NAMALWA (cell line): ENCODE results near the gene GRM7.

Source experiments
- DNase-seq: peaks from one replicate; pipeline ENCODE4 v3.0.0-alpha.2; 2015; ENCODE audit warnings: low spot score

The GRM7 gene

DNA sequence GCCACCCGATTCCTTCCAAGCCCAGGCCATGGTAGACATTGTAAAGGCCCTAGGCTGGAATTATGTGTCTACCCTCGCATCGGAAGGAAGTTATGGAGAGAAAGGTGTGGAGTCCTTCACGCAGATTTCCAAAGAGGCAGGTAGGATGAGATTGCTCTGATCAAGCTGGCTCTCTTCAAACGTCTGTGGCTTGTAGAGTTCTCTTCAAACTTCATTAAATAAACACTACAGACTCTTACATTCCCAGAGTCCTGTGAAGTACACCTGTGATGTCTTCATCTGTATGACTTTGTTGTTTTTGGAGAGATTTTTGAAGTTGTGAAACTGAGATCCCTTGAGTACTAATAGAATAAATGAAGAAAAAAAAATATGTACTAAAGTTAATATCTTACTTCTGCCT lies 285.6 kb downstream of the GRM7 start:
- DNase-seq, result no peak

DNA sequence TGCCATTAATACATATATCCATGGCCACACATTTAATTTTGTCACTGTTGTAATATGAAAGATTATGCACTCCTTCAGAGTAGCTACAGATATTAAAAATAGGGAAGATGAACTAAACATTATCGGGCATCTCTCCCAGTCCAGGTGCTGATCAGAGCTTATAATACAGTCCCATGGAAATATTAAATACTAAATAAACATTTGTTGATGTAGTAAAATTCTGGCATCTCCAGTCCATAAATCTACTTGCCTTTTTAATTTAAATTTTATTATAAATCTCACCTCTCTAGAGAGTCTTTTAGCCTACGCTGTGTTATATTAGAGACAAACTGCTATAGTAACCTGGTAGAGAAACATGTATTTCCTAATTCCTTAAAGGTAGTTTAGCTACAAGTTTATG lies 297.6 kb downstream of the GRM7 start:
- no peak for DNase-seq

DNA sequence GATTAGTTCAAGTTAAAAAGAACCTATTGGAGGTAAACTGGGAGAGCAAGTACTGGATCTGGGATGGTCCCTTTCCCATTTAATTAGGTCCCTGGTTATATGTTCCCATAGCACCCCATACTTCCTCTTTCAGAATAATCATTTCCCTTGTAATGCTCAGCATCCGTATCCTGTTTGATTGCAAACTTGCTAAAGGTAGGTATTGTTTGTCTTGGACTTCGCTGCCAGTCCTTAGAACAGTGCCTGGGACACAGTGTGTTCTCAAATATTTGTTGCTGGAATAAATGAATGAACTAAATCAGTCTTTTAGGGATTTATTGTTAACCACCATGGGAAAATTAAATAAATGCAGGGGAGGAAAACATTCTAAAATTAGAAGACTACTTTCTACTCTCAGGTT lies 299.8 kb downstream of the GRM7 start:
- no peak for DNase-seq

DNA sequence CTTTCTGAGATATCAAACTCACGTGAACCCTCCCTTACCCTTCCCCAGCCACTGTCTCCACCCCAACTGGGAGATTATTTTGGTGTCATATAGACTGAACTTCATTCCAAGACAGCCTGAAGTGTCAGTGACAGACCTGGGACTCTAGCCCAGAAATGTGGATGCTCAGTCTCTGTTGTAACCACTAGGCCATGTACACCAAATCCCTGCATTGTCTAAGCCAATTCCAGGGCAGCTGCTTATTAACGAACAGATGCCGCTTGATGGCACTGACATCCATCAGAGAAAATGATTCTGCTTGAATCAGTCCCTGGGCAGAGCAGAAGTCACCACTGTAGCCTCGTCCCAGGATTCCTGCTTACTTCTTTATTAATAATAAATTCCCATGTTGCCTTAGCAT lies 305.5 kb downstream of the GRM7 start:
- DNase-seq, result no peak

DNA sequence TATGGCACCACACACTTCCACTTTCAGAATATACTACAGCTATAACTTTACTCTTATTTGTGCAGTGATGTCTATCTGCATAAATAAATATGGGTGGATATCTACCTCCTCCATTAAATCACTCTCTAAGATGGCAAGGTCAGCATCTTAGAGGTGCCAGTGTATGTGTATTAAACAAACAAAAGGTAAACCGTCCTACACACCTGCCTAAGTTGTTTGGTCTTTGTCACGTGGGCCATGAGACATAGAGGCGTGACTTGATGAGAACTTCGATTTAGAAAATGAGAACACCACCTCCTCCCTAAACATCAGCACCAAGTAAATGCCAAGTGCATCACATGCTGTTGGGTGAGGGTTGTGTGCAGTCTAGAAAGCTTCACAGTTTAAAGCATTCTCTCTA lies 310.6 kb downstream of the GRM7 start:
- DNase-seq, result no peak

DNA sequence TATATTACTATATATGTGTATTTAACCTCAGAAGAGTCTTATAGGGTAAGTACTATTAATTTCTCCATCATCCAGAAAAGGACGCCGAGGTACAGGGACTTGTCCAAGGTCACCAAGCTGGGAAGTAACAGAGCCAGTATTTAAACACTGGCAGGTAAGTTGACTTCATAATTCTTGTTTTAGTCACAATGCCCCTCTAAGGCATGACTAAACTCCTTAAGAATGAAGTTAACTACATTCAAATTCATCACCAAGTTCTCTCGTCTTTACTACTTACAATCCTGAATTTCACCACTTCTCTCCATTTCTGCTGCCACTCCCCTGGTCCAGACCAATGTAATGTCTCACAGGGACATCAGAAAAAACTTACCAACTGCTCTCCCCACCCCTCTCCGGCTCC lies 312.1 kb downstream of the GRM7 start:
- no peak for DNase-seq

DNA sequence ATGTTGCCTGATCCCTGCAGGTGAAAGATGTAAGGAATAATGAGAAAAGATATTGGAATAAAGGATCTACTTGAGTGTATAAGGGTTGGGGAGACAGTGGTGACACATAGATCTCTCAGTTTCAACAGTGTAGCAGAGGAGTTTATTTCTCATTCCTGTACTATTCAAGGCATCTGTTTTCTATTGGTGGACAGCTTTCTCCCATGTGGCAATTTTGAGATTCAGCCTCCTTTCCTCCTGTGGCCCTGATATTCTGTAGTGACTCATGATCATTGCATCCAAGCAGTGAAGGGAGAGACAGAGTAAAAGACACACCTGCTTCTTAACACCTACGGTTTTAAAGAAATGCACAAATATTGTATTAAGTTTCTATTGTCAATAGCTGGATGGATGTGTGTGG lies 327.6 kb downstream of the GRM7 start:
- DNase-seq, result no peak

DNA sequence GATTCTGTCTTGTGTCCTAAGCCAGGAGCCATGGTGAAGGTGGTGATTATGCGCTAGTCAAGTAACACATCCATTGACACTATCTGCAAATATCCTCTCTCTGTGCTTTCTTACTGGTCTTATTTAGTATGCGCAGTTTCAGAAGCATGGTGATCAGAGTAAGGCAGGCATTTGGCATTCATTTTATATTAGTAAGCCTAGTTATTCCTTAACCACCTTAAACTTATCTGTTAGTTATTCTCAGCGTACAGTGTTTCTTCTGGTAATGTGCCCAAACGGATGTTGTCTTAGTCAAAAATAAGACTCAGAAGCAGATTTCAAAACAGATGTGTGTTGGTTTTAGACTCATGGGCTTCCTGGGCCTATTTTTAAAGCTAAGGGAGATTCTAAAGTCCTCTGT lies 329.2 kb downstream of the GRM7 start:
- DNase-seq, result no peak

DNA sequence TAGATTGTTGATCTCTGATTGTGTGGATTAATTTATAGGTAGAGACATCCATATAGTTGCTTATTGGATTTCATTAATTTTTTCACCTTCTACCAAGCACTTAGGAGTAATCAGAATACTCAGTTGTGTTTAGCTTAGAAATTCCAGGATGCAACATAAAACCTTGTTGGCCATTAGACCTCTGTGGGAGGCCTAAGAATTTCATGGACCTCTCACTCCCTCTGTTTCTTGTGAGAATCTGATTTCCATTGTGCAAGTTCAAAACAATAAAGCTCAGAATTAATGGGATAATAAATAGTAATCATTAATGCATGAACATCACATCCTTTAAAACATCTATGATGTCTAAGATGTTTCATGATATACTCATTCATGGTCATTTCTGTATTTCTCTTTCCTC lies 332.4 kb downstream of the GRM7 start:
- no peak for DNase-seq

DNA sequence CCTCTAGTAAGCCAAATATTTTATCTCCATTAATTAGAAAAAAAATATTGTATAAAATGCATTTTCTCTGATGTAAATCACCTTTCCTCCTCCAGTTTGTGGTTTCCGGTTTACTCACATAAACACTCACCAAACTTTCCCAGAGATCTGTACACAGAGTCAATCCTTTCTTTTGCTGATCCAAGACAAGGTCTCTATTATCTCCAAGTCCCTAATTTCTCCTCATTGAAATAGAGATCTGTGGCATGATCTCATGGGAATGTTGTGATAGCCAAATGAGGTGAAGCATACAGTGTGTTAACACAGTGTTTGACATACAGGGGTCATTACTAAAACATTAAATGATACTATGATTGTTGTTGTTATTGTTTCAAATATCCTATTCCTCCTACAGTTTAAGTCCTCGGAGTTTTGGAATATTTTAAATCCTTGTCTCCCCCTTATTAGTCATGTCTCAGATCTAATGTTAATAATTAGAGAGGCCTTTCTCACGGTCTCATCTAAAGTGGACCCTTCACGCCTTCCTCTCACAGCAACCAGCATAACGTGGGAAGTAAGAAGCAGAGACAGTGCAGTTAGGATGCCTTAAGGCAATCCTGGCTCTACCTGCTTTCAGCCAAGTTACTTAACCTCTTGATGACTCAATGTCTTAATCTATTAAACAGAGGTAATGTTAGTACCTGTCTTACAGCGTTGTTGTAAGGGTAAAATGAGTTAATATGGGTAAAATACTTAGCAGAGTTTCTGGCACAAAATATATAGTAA lies 333.3 kb downstream of the GRM7 start:
- no peak for DNase-seq

DNA sequence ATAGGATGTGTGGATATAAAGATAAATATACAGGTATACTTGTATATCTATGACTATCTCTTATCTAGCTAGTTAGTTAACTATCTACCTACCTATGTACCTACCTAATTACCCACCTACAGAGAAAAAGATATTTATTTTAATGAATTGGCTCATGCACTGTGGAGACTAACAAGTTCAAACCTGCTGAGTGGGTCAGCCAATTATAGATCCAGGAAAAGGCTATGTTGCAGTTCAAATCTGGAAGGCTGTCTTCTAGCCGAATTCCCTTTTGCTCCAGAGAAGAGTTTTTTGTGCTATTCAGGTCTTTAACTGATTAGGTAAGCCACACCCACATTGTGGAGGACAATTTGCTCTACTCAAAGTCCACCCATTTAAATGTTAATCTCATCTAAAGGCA lies 335.0 kb downstream of the GRM7 start:
- no peak for DNase-seq

DNA sequence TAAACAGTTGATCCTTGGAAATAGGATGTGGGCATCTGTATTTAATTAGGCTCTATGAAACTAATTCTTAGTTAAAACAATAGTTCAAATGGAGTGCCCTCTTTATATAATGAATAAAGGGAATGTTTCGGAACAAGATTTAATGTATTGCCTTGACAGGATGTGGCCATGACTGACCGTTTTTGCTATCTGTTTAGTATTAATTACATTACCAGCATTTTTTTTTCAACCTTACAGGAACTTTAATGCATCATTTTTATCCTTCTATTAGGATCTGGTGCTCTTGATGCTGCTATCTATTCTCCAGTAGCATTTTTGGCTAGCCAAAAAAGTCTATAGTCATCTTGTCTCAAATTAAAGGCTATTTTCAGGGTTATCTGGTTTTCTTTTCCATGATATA lies 340.9 kb downstream of the GRM7 start:
- DNase-seq, result no peak

DNA sequence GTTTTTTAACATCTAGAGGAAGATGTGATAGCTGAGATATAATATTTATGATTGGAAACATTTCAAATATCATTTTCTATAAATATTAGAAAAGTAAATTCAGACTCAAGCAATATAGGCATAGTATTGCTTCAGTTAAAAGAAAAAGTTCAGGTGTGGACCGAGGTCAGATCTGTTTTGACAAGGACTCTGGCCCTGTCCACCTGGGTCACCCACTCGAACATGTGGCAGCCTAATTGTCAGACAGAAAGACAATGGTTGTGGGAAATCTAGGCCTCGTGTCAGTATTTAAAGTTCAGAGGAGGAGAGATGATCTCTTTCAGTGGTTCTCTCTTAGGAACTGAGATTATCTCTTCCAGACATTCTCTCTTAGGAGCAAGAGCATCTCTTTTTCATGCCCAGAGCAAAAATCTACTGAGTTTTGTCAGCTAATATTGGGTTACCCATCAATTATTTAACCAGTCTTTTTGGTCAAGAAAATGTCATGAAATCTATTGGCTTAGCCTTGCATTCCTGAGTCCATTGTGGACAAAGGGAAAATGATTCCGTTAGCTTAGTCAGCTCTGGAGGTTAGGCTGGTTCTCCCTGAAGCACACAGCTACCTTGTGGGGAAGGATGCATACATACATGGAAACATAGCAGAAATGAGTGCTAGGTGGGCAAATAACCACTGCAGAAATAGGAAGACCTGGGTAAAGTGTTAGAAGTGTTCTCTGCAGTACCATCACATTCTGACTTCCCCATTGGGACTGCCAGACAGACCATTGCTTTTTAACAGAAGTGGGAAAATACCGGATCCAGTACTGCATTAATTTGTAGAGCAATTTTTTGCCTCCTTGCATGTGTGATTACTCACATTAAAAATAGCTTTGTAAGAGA lies 343.3 kb downstream of the GRM7 start:
- no peak for DNase-seq

DNA sequence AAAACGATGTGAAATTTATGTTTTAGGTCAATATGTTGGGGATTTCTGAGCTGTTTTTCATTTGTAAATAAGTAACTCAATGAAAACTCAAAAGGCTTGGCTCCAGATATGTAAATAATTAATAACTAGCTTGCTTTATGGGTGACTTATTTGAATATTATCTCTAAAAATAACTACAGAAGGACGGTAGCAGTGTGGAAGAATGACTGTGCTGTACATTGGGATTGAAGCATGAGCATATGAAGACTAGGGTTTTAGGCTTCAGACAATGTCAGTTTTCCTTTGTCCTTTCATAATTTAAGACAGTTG lies 343.9 kb downstream of the GRM7 start:
- no peak for DNase-seq

DNA sequence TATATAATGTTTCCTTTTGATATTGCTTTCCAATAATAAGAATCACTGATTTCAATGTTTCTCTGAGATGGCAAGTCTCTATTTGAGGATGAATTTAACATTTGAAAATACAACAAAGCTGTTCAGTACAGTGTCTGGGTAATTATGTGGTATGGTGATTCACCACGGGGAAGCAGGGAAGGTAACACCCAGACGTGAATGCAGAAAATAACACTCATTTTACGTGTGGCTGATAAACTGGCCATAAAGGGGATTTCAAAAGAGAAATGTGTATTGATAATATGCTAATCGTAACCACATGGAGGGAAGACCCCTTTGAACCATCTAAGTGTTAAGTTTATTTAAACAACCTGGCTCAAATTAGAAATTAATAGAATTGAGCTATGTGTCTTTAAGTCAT lies 344.6 kb downstream of the GRM7 start:
- DNase-seq, result no peak

DNA sequence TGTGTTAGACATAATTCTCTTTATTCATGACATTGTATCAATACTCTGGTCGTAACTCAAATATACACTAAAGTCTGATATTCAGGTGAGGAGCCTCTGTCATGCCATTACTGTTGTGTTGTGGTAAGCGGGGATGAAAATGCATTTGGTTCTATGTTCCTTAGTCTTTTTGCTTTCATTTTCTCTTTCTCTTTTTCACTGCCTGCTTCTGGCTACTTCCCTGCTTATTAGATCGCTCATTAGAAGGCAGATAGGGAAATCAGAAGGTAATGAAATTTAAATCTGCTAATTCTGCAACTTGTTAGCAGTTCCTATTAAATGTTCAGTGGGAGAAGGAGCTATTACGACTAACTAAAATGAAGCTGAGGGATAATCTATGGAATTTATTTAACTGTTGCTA lies 345.0 kb downstream of the GRM7 start:
- DNase-seq, result no peak

DNA sequence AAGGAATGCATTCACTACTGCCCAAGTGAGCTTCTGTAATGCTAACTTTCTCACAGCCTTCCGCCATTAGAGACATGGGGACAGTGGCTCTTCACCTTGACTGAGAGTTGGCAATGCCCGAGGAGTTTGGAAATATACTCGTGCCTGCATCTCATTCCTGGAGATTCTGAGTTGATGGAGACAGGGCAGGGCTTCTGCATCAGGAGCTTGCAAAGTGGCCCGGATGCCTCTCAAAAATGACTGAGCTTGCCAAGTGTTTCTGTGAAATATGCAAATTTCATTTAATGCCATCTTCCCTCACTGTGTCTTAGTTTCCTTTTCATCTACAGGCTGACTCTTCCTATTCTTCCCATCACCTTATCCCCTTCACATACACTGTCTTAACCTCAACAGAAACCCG lies 346.2 kb downstream of the GRM7 start:
- DNase-seq, result no peak

DNA sequence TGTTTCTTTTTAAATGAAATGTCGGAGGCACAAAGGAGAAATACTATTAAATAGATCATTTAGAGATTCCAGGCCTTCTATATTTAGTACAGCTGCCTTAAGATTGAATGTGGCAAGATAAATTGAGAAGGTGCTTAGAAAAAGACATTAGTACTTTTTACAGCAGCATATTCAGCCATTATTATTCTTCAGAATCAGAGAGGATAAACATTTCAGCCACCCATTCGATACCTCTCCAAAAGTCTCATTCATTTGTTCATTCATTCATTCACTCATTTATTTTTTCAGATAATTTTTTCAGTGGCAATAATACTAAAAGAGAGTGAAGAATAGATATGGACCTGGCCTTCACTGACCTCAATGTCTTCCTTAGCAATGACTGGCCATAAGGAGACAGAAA lies 347.0 kb downstream of the GRM7 start:
- no peak for DNase-seq

DNA sequence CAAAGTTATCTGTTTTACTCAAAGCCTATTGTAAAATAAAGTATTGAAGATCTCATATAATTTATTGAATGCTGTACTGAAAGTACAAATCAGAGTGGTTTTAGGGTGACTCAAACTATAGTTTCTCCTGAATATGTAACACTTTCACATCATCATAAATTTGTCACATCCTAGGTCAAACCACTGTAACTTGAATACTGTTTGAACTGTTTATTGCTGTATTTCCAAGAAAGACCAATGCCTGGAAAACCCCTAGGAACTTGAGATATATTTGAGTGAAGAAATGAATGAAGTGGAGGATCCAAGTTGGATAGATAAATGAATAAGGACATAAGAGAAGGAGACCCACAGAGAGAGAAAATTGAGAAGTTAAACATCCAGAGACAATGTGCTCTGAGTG lies 348.2 kb downstream of the GRM7 start:
- no peak for DNase-seq

DNA sequence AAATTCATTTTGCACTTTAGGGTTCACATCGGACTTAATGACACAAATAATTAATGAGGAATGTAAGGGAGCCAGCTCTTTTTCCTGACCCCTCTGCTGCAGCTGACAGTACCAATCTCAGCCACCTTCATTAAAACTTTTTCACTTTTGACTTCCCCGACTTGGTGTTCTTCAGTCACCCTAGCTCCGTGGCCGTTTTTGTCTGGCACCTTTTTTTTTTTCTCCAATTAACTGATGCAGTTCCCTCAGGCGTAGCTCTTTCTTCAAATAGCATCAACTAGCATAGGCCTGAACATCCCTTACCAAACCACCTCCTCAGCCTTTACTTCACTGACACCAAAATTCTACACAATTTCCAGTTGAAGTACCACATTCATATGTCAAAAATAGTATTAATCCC lies 350.8 kb downstream of the GRM7 start:
- no peak for DNase-seq

DNA sequence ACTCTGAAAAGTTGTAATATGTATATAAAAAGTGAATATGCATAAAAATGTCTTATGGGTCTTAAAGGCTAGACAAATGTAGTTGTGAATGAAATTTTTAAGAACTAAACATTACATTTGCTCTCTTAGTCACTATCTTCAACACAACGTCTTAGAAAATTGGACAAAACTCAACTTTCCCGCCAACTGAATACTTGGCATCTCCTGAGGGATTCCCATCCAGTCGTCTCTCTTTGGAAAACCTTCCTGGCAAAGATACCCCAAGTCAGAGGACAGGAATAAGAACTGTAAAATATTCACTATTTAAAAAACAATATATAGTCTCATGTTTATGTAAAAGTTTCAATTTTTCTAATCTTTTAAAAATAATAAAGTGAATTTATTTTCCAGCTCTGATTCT lies 354.8 kb downstream of the GRM7 start:
- no peak for DNase-seq

DNA sequence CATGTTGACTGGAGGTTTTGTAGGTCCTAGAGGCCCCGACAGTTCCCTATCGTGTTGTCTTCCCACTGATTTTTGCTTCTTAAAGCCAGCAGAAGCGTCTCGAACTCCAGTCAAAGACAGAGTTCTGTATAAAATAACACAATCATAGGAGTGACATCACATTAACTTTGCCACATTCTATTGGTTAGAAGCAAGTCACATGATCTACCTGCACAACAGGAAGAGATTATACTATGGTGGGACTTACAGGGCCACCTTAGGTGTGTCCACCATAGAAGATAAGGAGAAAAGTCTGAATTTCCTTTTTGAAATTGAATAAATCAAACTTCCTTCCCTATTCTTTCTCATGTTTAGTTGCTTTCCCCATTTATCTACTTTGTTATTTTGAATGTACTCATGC lies 365.5 kb downstream of the GRM7 start:
- no peak for DNase-seq

DNA sequence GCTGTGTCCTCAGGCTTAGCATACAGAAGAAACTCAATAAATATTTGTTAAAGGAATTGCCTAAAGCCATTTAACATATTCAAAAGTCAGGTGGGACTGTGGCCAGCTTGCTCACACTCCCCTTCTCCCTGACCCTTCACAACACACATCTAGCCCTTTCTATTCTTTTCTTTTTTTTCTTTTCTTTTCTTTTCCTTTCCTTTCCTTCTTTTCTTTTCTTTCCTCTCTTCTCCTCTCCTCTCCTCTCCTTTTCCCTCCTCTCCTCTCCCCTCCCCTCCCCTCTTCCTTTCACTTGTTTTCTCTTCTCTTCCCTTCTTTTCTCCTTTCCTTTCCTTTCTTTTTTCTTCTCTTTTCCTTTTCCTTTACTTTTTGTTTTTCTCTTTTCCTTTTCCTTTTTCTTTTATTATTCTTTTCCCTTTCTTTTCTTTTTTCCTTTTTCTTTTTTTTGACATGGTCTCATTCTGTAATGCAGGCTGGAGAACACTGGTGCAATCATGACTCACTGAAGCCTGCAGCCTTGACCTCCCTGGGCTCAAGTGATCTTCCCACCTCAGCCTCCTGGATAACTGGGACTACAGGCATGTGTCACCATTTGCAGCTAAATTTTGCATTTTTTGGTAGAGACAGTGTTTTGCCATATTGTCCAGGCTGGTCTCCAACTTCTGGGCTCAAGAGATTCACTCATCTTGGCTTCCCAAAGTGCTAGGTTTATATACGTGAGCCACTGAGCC lies 377.8 kb downstream of the GRM7 start:
- DNase-seq, result no peak
